IPS-20b (cell line): ENCODE data around the gene FCER2.

Experiments used
- H3K27ac ChIP-seq: one replicate; pipeline ENCODE4 v1.5.1; 2013; ENCODE audit warnings: low read length
- H3K27me3 ChIP-seq: 2 replicates; pipeline ENCODE4 v1.6.1; 2013; ENCODE audit warnings: mild to moderate bottlenecking, low read length, inconsistent platforms; ENCODE audit not compliant: insufficient read depth
- H3K36me3 ChIP-seq: 2 replicates; pipeline ENCODE4 v1.6.1; 2013; ENCODE audit warnings: low read depth, mild to moderate bottlenecking, inconsistent platforms, low read length, moderate library complexity; ENCODE audit not compliant: insufficient read depth
- H3K4me1 ChIP-seq: 2 replicates; pipeline ENCODE4 v1.6.1; 2013; ENCODE audit warnings: mild to moderate bottlenecking, control low read depth, inconsistent platforms, low read length, moderate library complexity; ENCODE audit not compliant: insufficient read depth
- H3K4me3 ChIP-seq: 2 replicates; pipeline ENCODE4 v1.5.1; 2013; ENCODE audit warnings: mild to moderate bottlenecking, low read length, inconsistent platforms
- H3K9ac ChIP-seq: 2 replicates; pipeline ENCODE4 v1.6.1; 2013; ENCODE audit warnings: low read depth, mild to moderate bottlenecking, inconsistent platforms, low read length, moderate library complexity
- H3K9me3 ChIP-seq: 2 replicates; pipeline ENCODE4 v1.6.1; 2013; ENCODE audit warnings: mild to moderate bottlenecking, low read depth, low read length, inconsistent platforms; ENCODE audit not compliant: insufficient read depth

The FCER2 gene

DNA sequence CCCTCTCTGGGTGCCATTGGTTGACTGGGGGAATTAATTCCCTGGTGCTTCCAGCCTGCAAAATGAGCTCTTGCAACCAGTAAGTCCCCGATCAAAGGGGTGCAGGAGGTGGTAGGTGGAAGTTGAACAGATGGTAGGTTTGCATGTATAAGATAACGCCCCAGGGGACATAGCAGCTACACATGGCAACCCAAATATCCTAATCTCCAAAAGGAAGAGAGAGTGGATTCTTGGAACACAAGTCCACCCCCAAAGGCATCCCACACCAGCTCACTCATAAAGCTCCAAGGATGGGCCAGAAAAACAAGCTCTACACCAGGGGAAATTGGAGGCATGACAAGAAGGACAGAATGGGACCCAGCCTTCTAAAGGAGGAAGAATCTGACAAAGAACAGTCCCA is 40.6 kb upstream of the FCER2 start:
- H3K4me1 ChIP-seq: peaks cover 2% of the 10 kb centered on the region; the same call in 1 of the 2 replicates
- peaks cover 10% of the 10 kb centered on the region for H3K27me3 ChIP-seq
- no peaks in the 10 kb centered on the region for H3K36me3 ChIP-seq
- H3K27ac ChIP-seq: no peak overlapping the region
- H3K9me3 ChIP-seq: no peaks in the 10 kb centered on the region
- no peak overlapping the region for H3K4me3 ChIP-seq
- H3K9ac ChIP-seq: no peak overlapping the region

DNA sequence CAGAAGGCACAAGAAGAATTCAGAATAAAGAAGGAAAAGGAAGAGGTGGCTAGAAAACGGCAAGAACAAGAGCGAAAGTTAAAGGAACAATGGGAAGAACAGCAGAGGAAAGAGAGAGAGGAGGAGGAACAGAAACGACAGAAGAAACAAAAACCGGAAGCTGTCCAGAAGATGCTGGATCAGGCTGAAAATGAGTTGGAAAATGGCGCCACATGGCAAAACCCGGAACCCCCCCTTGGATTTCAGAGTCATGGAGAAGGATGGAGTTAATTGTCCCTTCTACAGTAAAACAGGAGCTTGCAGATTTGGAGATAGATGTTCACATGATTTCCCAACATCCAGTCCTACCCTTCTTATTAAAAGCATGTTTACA is 38.7 kb upstream of the FCER2 start:
- peaks cover 22% of the 10 kb centered on the region for H3K27me3 ChIP-seq

DNA sequence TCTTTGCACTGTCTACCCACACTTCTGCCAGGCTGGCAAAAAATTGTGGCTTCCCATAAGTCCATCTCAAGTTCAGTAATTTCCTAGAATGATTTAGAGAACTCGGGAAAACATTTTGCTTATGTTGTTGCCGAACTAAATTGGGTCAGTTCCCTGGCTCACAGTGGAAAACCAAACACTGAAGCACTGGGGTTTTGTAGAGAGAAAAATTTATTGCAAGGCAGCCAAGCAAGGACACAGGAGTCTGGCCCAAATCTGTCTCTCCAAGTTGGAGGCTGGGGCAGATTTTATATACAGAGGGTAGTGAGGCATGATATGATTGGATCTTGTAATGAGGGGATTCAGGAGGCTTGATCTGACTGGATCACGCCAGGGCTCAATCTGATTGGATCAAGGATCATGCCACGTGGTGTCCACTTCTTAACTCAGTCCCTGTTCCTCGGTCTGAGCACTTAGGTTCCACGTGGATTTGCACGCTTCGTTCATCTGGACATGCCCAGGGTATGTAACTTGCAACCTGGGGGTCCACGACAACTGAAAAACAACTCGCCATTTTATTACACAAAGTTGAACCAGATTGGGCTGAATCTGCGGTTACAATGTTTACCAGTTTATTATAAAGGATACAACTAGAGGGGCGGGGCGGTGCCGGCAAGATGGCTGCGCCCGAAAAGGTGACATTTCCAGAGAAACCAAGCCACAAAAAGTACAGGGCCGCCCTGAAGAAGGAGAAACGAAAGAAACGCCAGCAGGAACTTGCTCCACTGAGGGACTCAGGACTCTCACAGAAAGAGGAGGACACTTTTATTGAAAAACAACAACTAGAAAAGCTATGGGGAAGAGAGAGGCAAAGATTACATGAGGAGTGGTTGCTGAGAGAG is 38.1 kb upstream of the FCER2 start:
- Histone ChIP-seq H3K9ac (no peak overlapping the region), H3K27ac (no peak overlapping the region), H3K4me1 (no peaks in the 10 kb centered on the region), H3K36me3 (no peaks in the 10 kb centered on the region), H3K4me3 (no peak overlapping the region), H3K27me3 (peaks cover 29% of the 10 kb centered on the region), H3K9me3 (no peaks in the 10 kb centered on the region)

More for the DNA sequence above, 38.7 kb upstream of the FCER2 start:
- H3K36me3 ChIP-seq: no peaks in the 10 kb centered on the region
- no peak overlapping the region for H3K27ac ChIP-seq
- H3K9ac ChIP-seq: no peak overlapping the region
- H3K4me3 ChIP-seq: no peak overlapping the region
- H3K9me3 ChIP-seq: no peaks in the 10 kb centered on the region
- no peaks in the 10 kb centered on the region for H3K4me1 ChIP-seq

DNA sequence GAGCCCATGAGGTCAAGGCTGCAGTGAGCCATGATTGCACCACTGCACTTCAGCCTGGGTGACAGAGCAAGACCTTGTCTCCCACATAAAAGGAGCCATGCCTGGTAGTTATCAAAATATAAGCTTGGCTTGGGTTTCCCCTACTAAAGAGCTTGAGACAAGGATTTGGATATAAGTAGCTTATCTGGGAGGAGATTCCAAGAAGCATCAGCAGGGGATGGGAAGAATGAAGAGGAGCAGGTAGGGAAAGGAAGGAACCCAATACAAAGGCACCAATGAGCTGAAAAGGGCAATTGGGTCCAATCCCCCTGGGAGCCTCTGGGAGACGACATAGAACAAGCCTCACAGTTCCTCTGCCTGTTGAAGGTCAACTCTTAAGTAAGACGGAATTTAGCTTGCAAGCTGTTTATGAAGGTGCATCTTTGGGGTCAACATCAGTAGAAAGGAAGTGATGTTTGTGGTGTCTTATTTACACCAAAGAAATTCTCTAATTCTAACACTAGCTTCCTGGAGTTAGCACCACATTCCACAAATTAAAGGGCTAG is 37.4 kb upstream of the FCER2 start:
- Histone ChIP-seq H3K9ac (no peak overlapping the region), H3K36me3 (no peaks in the 10 kb centered on the region), H3K27me3 (peaks cover 33% of the 10 kb centered on the region), H3K4me3 (no peak overlapping the region), H3K4me1 (no peaks in the 10 kb centered on the region), H3K9me3 (no peaks in the 10 kb centered on the region), H3K27ac (no peak overlapping the region)

DNA sequence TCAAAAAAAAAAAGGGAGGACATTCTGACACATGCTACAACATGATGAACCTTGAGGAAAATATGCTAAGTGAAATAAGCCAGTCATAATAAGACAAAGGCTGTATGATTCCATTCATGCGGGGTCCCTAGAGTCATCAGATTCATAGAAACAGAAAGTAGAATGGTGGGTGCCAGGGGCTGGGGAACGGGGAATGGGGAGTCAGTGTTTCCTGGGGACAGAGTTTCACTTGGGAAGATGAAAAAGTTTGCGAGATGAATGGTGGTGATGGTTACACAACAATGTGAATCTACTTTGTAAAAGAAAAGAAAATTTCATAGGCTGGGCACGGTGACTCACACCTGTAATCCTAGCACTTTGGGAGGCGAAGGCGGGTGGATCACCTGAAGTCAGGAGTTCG is 36.1 kb upstream of the FCER2 start:
- Histone ChIP-seq H3K27ac (no peak overlapping the region), H3K36me3 (no peaks in the 10 kb centered on the region), H3K4me1 (no peaks in the 10 kb centered on the region), H3K9ac (no peak overlapping the region), H3K4me3 (no peak overlapping the region), H3K9me3 (no peaks in the 10 kb centered on the region), H3K27me3 (peaks cover 38% of the 10 kb centered on the region)

DNA sequence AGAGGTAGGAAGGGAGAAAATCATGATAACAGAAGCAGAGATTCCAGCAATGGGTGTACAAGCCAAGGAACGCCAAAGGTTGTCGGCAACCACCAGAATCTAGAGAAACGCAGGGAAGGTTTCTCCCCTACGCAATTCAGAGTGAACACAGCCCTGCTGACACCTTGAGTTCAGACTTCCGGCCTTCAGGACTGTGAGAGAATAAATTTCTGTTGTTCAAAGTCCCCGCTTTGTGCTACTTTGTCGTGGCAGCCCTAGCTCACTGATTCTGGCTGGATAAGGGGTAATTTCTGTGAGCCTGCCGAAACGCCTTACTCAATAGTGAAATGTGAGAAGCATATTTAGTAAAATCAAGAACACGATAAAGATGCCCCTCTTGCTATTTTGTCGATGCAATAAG is 35.3 kb upstream of the FCER2 start:
- Histone ChIP-seq H3K27ac (no peak overlapping the region), H3K27me3 (peaks cover 45% of the 10 kb centered on the region), H3K4me3 (no peak overlapping the region), H3K36me3 (no peaks in the 10 kb centered on the region), H3K9me3 (no peaks in the 10 kb centered on the region), H3K9ac (no peak overlapping the region), H3K4me1 (no peaks in the 10 kb centered on the region)

DNA sequence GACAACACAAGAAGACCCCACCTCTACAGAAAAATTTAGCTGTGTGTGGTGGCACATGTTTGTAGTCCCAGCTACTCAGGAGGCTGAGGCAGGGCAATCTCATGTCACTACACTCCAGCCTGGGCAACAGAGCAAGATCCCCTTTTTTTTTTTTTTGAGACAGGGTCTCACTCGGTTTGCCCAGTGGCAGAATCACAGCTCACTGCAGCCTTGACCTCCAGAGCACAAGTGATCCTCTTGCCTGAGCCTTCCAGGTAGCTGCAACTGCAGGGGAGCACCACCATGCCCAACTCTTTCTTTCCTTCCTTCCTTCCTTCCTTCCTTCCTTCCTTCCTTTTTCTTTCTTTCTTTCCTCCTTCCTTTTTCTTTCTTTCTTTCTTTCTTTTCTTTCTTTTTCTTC is 34.2 kb upstream of the FCER2 start:
- Histone ChIP-seq H3K27ac (no peak overlapping the region), H3K27me3 (peaks cover 56% of the 10 kb centered on the region), H3K4me3 (no peak overlapping the region), H3K4me1 (no peaks in the 10 kb centered on the region), H3K9ac (no peak overlapping the region), H3K36me3 (no peaks in the 10 kb centered on the region), H3K9me3 (no peaks in the 10 kb centered on the region)

DNA sequence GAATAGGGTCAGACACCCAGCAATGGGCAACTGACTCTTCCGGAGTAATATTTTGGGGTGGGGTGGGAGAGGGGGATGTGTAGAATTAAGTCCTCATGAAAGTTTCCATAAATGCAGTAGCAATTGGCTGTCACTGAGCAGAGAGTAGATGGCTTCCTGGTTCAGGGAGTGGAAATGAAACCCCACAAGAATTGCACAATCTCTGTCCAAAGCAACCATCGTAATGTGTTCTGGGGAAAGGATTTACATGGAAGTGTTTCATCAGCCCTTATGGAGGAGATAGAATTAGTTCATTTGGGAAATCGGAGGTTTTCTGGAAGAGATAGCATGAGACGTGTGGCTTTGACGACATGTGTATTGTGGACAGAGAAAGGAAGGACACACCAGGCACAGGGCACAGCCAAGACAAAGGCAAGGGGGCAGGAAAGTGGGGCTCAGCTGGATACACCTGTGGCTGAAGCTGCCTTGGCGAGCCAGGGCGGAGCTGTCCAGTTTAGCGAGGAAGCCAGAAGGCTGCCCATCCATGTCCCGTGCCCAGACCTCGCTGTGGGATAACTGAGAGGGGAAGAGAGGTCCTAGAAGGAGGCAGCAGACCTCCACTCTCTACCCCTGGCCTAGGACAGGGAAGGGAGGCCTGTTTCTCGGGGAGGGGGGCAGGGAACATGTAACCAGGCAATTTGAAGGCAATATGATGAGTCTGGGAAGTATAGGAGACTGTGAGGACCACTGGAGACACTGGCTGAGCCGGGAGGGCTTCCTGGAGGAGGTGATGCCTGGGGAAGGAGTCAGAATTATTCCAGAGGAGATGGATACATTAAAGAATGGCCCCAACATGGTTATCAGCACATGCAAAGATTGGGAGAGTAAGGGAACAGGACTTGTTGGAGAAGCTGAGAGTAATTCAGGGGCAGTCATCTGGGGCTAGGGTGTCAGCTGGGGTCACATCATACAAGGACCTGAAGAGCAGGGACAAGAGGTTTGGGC is 32.6 kb upstream of the FCER2 start:
- Histone ChIP-seq H3K27ac (no peak overlapping the region), H3K36me3 (no peaks in the 10 kb centered on the region), H3K4me3 (no peak overlapping the region), H3K9me3 (no peaks in the 10 kb centered on the region), H3K27me3 (peaks cover 72% of the 10 kb centered on the region), H3K9ac (no peak overlapping the region), H3K4me1 (no peaks in the 10 kb centered on the region)

DNA sequence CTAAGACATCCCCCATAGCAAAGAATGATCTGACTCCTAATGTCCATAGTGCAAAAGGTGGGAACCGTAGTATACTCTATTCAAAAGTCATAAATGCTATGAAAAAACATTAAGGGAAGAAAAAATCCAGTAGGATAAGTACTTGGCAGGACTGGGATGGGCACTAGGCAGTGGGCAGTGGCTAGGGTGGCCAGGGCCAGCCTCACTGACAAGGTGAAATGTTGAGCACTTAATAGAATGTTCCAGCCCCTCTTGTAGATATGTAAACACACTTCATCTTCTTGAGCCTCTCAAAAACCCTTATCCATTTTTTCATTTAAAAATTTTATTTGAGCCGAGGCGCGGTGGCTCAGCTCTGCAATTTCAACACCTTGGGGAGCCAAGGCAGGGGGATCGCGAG is 31.4 kb upstream of the FCER2 start:
- no peak overlapping the region for H3K27ac ChIP-seq
- H3K4me3 ChIP-seq: no peak overlapping the region
- H3K9ac ChIP-seq: no peak overlapping the region
- H3K27me3 ChIP-seq: peaks cover 84% of the 10 kb centered on the region
- H3K9me3 ChIP-seq: no peaks in the 10 kb centered on the region
- H3K4me1 ChIP-seq: no peaks in the 10 kb centered on the region
- H3K36me3 ChIP-seq: no peaks in the 10 kb centered on the region

DNA sequence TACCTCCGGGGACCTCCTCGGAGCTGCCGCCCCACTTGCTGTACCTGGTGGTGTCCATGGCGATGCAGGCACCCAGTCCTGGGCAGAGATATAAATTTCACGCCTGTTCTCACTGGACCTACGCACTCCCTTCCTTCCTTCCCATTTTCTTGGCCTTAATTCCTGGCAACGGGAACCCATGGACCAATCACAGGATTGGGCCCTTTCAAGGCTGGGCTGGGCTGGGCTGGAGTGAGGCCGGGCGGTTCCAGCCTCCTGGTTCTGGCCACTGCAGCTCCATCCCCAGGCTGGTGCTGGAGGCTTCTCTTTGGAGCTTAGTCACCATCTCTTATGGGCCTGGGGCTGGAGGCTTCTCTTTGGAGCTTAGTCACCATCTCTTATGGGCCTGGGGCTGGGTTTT is 30.1 kb upstream of the FCER2 start, which contains the start of gene CLEC4G:
TSS of gene CLEC4G (minus strand) at position 66 of the 400 bp plus-strand sequence. CDS start at position 58, 8 bp downstream.
- H3K4me3 ChIP-seq: no peak within 1 kb of the TSS
- no peaks in the 10 kb centered on the region for H3K9me3 ChIP-seq
- no peaks in the 10 kb centered on the region for H3K4me1 ChIP-seq
- H3K9ac ChIP-seq: no peak within 1 kb of the TSS
- H3K36me3 ChIP-seq: no peaks in the 10 kb centered on the region
- peaks cover 94% of the 10 kb centered on the region for H3K27me3 ChIP-seq
- no peak within 1 kb of the TSS for H3K27ac ChIP-seq

DNA sequence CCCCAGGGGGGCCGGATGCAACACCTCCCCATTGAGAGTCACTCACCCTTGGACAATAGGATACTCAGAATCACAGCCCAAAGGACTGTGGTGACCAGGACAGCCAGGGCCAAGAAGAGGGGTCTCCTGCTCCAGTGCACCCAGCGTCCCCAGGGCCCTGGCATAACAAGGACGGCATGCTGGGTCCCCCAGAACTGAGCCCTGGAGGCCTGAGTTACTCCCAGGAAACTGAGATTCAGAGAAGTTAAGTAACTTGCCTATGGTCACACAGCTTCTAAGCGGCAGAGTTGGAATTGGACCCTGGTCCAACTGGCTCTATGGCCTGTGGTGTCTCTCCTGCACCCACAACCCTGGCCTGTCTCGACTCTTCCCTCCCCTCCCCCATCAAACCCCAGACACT is 29.7 kb upstream of the FCER2 start:
- H3K4me3 ChIP-seq: no peak overlapping the region
- no peaks in the 10 kb centered on the region for H3K4me1 ChIP-seq
- peaks cover 94% of the 10 kb centered on the region for H3K27me3 ChIP-seq
- no peak overlapping the region for H3K27ac ChIP-seq
- H3K9ac ChIP-seq: no peak overlapping the region
- H3K9me3 ChIP-seq: no peaks in the 10 kb centered on the region
- H3K36me3 ChIP-seq: no peaks in the 10 kb centered on the region
